Globus pallidus (tissue), 1 donor: Measurements from ENCODE around the gene CEP128.

Experiments used
- DNase-seq: peaks from one replicate; pipeline ENCODE4 v3.0.0-alpha.2; 2015; ENCODE audit warnings: low spot score

Gene CEP128

GRCh38 chr14:80483331-80483730, 458.2 kb downstream of the CEP128 start:
- DNase-seq = no peak

GRCh38 chr14:80477388-80478160, 464.0 kb downstream of the CEP128 start:
- DNase-seq = no peak

- DNase-seq = no peak
Measured at GRCh38 chr14:80475074-80475473, 466.5 kb downstream of the CEP128 start.

GRCh38 chr14:80468331-80469122, 473.0 kb downstream of the CEP128 start:
- no peak for DNase-seq

GRCh38 chr14:80465546-80466220, 475.9 kb downstream of the CEP128 start:
- no peak for DNase-seq

- DNase-seq = no peak
Measured at GRCh38 chr14:80464531-80465149, 476.9 kb downstream of the CEP128 start.

GRCh38 chr14:80456209-80456608, 485.3 kb downstream of the CEP128 start:
- DNase-seq = no peak

- DNase-seq = no peak
Measured at GRCh38 chr14:80455031-80455430, 486.5 kb downstream of the CEP128 start.

- no peak for DNase-seq
Measured at GRCh38 chr14:80448267-80448666, 493.3 kb downstream of the CEP128 start.

- no peak for DNase-seq
Measured at GRCh38 chr14:80447392-80447791, 494.1 kb downstream of the CEP128 start.
